ENCODE measurements around the gene DERL3.
"Not testable (repeated sequence)": the region's sequence is repeated elsewhere in the genome, so short reads cannot be mapped to it uniquely, and the experiment has no call there.

The DERL3 gene

DNA sequence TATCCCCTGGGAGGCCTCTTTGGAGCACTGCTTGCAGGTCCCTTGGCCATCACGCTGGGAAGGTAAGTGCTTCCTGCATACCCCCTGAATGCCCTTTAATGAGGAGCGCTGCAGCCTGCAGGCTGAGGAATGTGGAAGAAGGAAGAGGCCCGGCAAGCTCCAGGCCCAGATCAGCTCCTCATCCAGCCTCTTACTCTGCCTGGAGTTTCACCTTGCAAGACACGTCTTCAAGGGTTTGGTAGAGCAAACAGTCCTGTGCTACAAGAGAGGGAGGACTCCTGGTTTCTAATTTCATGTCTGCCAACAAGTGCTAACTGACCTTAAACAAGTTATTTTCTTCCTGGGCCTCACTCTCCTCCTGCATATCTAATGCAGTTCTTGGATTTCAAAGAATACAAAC, 29.8 kb upstream of the DERL3 start:
- Histone ChIP-seq H3K4me2 (ENCODE audit: low read length) (no peak overlapping the region), H4K8ac (ENCODE audit: low read depth, low read length) (no peak overlapping the region), H3K27me3 (ENCODE audit: insufficient read depth, low read length) (no peaks in the 10 kb centered on the region), H3K23ac (ENCODE audit: low read length) (no peak overlapping the region), H2AFZ (ENCODE audit: insufficient read depth, low read length, poor library complexity) (no peak overlapping the region), H3K14ac (ENCODE audit: low read length) (no peak overlapping the region), H3K4me1 (ENCODE audit: control insufficient read depth in 1 of 2, insufficient read depth in 2 of 2, low read length in 2 of 2) (no peaks in the 10 kb centered on the region), H3K9ac (ENCODE audit: low read length) (no peak overlapping the region), H3K79me2 (ENCODE audit: control insufficient read depth, insufficient read depth, low read length, poor library complexity) (no peaks in the 10 kb centered on the region), H2BK5ac (ENCODE audit: low read depth, low read length, poor library complexity) (no peak overlapping the region), H3K4ac (ENCODE audit: low read depth, low read length) (no peak overlapping the region), H3K27ac (ENCODE audit: low read depth, low read length) (no peak overlapping the region), H3K18ac (ENCODE audit: low read length) (no peak overlapping the region), H4K12ac (ENCODE audit: low read depth, low read length) (no peak overlapping the region), H3K36me3 (ENCODE audit: control insufficient read depth in 1 of 2, insufficient read depth in 2 of 2, low read length in 2 of 2) (peaks cover 7 to 13% of the 10 kb centered on the region in 2 experiments), H3K9me3 (ENCODE audit: insufficient read depth, low read depth, low read length) (peaks cover 2% of the 10 kb centered on the region), H2BK120ac (ENCODE audit: insufficient read depth, low read length, poor library complexity) (no peak overlapping the region), H2AK5ac (ENCODE audit: low read length) (no peak overlapping the region), H3K79me1 (ENCODE audit: low read length) (no peaks in the 10 kb centered on the region), H4K91ac (ENCODE audit: low read depth, low read length) (no peak overlapping the region), H3K4me3 (ENCODE audit: low read depth, low read length) (no peak overlapping the region), H2BK12ac (ENCODE audit: low read length) (no peak overlapping the region)
- no CpG with 5 or more reads among the region's 4 CpGs for WGBS (ENCODE audit: extremely low coverage, insufficient coverage, insufficient read length)
- DNase-seq: no peak

DNA sequence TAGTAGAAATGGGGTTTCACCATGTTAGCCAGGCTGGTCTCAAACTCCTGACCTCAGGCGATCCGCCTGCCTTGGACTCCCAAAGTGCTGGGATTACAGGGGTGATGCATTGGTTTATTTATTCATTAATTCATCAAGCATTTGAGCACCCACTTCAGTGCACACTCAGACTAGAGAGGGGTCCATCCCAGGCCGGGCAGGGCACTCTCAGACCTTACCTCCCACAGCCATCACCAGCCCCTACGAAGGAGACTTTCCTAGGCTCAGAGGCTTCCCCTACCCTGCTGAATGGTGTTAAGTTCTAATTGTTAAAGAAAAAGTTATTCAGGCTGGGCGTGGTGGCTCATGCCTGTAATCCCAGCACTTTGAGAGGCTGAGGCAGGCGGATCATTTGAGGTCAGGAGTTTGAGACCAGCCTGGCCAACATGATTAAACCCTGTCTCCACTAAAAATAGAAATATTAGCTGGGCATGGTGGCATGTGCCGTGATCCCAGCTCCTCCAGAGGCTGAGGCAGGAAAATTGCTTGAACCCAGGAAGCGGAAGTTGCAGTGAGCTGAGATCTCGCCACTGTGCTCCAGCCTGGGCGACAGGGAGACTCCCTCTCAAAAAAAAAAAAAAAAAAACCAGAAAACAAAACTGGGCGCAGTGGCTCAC, 25.8 kb upstream of the DERL3 start:
- H3K4me3 ChIP-seq (ENCODE audit: low read depth, low read length); H2BK120ac ChIP-seq (ENCODE audit: insufficient read depth, low read length, poor library complexity); H2AK5ac ChIP-seq (ENCODE audit: low read length); H3K14ac ChIP-seq (ENCODE audit: low read length); H3K27me3 ChIP-seq (ENCODE audit: insufficient read depth, low read length); H3K4me1 ChIP-seq (ENCODE audit: control insufficient read depth in 1 of 2, insufficient read depth in 2 of 2, low read length in 2 of 2); H3K9ac ChIP-seq (ENCODE audit: low read length); H4K91ac ChIP-seq (ENCODE audit: low read depth, low read length); DNase-seq; H4K8ac ChIP-seq (ENCODE audit: low read depth, low read length); H2AFZ ChIP-seq (ENCODE audit: insufficient read depth, low read length, poor library complexity); H2BK5ac ChIP-seq (ENCODE audit: low read depth, low read length, poor library complexity); H4K12ac ChIP-seq (ENCODE audit: low read depth, low read length); H2BK12ac ChIP-seq (ENCODE audit: low read length); H3K4me2 ChIP-seq (ENCODE audit: low read length); H3K9me3 ChIP-seq (ENCODE audit: insufficient read depth, low read depth, low read length); H3K27ac ChIP-seq (ENCODE audit: low read depth, low read length); H3K18ac ChIP-seq (ENCODE audit: low read length); H3K23ac ChIP-seq (ENCODE audit: low read length); H3K79me1 ChIP-seq (ENCODE audit: low read length); H3K4ac ChIP-seq (ENCODE audit: low read depth, low read length); H3K79me2 ChIP-seq (ENCODE audit: control insufficient read depth, insufficient read depth, low read length, poor library complexity): not testable (repeated sequence)
- no CpG with 5 or more reads among the region's 11 CpGs for WGBS (ENCODE audit: extremely low coverage, insufficient coverage, insufficient read length)
- peaks cover 9 to 11% of the 10 kb centered on the region in 2 experiments for H3K36me3 ChIP-seq (ENCODE audit: control insufficient read depth in 1 of 2, insufficient read depth in 2 of 2, low read length in 2 of 2)

DNA sequence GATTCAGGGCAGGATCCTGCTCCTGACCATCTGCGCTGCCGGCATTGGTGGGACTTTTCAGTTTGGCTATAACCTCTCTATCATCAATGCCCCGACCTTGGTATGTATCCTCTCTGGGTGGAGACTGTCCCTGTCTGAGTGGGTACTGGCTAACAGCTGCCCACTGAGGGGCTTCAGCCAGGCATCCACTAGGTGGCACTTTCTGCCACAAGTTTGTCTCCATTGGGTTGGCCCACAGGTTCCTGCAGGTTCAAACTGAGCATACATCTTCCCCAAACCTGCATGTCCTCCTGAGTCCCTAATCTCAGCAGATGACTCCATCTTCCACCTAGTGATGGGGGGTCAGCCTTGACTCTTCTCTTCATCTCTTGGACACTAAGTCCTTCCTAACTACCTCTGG, 23.3 kb upstream of the DERL3 start:
- Histone ChIP-seq H3K23ac (ENCODE audit: low read length) (no peak overlapping the region), H3K4me3 (ENCODE audit: low read depth, low read length) (no peak overlapping the region), H3K9me3 (ENCODE audit: insufficient read depth, low read depth, low read length) (no peaks in the 10 kb centered on the region), H3K27me3 (ENCODE audit: insufficient read depth, low read length) (no peaks in the 10 kb centered on the region), H3K79me1 (ENCODE audit: low read length) (peaks cover 7% of the 10 kb centered on the region), H3K18ac (ENCODE audit: low read length) (no peak overlapping the region), H2BK5ac (ENCODE audit: low read depth, low read length, poor library complexity) (no peak overlapping the region), H3K36me3 (ENCODE audit: control insufficient read depth in 1 of 2, insufficient read depth in 2 of 2, low read length in 2 of 2) (peaks cover 0 to 5% of the 10 kb centered on the region in 2 experiments), H3K14ac (ENCODE audit: low read length) (no peak overlapping the region), H3K4me1 (ENCODE audit: control insufficient read depth in 1 of 2, insufficient read depth in 2 of 2, low read length in 2 of 2) (peaks cover 0 to 5% of the 10 kb centered on the region in 2 experiments), H2BK120ac (ENCODE audit: insufficient read depth, low read length, poor library complexity) (no peak overlapping the region), H4K91ac (ENCODE audit: low read depth, low read length) (no peak overlapping the region), H2AK5ac (ENCODE audit: low read length) (no peak overlapping the region), H4K12ac (ENCODE audit: low read depth, low read length) (no peak overlapping the region), H4K8ac (ENCODE audit: low read depth, low read length) (no peak overlapping the region), H2AFZ (ENCODE audit: insufficient read depth, low read length, poor library complexity) (no peak overlapping the region), H3K79me2 (ENCODE audit: control insufficient read depth, insufficient read depth, low read length, poor library complexity) (peaks cover 2% of the 10 kb centered on the region), H3K9ac (ENCODE audit: low read length) (no peak overlapping the region), H3K27ac (ENCODE audit: low read depth, low read length) (no peak overlapping the region), H3K4me2 (ENCODE audit: low read length) (no peak overlapping the region), H3K4ac (ENCODE audit: low read depth, low read length) (no peak overlapping the region), H2BK12ac (ENCODE audit: low read length) (no peak overlapping the region)
- peak in 1 of 2 donors; percentile 44 for DNase-seq
- no CpG with 5 or more reads among the region's 3 CpGs for WGBS (ENCODE audit: extremely low coverage, insufficient coverage, insufficient read length)

DNA sequence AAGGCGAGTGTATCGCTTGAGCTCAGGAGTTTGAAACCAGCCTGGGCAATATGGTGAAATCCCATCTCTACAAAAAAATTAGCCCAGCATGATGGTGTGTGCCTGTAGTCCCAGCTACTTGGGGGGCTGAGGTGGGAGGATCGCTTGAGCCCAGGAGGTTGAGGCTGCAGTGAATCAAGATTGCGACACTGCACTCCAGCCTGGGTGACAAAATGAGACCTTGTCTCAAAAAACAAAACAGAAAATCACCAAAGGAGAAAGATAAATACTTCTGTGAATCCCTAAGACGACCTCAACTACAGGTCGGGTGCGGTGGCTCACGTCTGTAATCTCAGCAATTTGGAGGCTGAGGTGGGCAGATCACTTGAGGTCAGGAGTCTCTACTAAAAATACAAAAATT, 21.4 kb upstream of the DERL3 start:
- not testable (repeated sequence) for H3K23ac ChIP-seq (ENCODE audit: low read length); H2AFZ ChIP-seq (ENCODE audit: insufficient read depth, low read length, poor library complexity); H3K9me3 ChIP-seq (ENCODE audit: insufficient read depth, low read depth, low read length); H3K4ac ChIP-seq (ENCODE audit: low read depth, low read length); H2BK5ac ChIP-seq (ENCODE audit: low read depth, low read length, poor library complexity); H2AK5ac ChIP-seq (ENCODE audit: low read length); H2BK12ac ChIP-seq (ENCODE audit: low read length); H3K79me1 ChIP-seq (ENCODE audit: low read length); H4K8ac ChIP-seq (ENCODE audit: low read depth, low read length); H3K14ac ChIP-seq (ENCODE audit: low read length); H3K27me3 ChIP-seq (ENCODE audit: insufficient read depth, low read length); H4K12ac ChIP-seq (ENCODE audit: low read depth, low read length); H3K27ac ChIP-seq (ENCODE audit: low read depth, low read length); H3K36me3 ChIP-seq (ENCODE audit: control insufficient read depth in 1 of 2, insufficient read depth in 2 of 2, low read length in 2 of 2); H4K91ac ChIP-seq (ENCODE audit: low read depth, low read length); H3K79me2 ChIP-seq (ENCODE audit: control insufficient read depth, insufficient read depth, low read length, poor library complexity); H2BK120ac ChIP-seq (ENCODE audit: insufficient read depth, low read length, poor library complexity); H3K4me3 ChIP-seq (ENCODE audit: low read depth, low read length); H3K18ac ChIP-seq (ENCODE audit: low read length); H3K4me1 ChIP-seq (ENCODE audit: control insufficient read depth in 1 of 2, insufficient read depth in 2 of 2, low read length in 2 of 2); H3K4me2 ChIP-seq (ENCODE audit: low read length); H3K9ac ChIP-seq (ENCODE audit: low read length); DNase-seq
- WGBS (ENCODE audit: extremely low coverage, insufficient coverage, insufficient read length): no CpG with 5 or more reads among the region's 8 CpGs

Measured in trophoblast cell (in vitro differentiated cells and primary cell).